HL-60 (cell line): ENCODE measurements around the gene TMTC4.

Experiments used
- DNase-seq, 2 experiments: peaks; one replicate each; pipeline ENCODE4 v3.0.0-alpha.2; 2010 to 2020; ENCODE audit warnings: low read depth in 1 of 2, low spot score in 1 of 2
- H3K27ac ChIP-seq: fragments of 250-450 bp; sonication (Bioruptor Pico); replicated peaks from 2 replicates; pipeline ENCODE4 v1.5.1; 2020; ENCODE audit warnings: mild to moderate bottlenecking, moderate library complexity
- H3K27me3 ChIP-seq: fragments of 250-450 bp; sonication (Bioruptor Pico); 2 replicates; pipeline ENCODE4 v1.5.1; 2021; ENCODE audit warnings: mild to moderate bottlenecking, moderate library complexity; ENCODE audit not compliant: insufficient read depth, poor library complexity, severe bottlenecking
- H3K4me3 ChIP-seq: replicated peaks from 2 replicates; pipeline ENCODE4 v1.5.1; 2011; ENCODE audit warnings: mild to moderate bottlenecking, control low read depth, low read length; ENCODE audit not compliant: insufficient read depth
- GABPA ChIP-seq: IDR thresholded peaks from 2 replicates; pipeline ENCODE4 v1.6.1; 2012; ENCODE audit warnings: low read depth
- POLR2AphosphoS5 ChIP-seq: IDR thresholded peaks from 2 replicates; pipeline ENCODE4 v1.6.1; 2012; ENCODE audit warnings: low read depth
- SPI1 ChIP-seq: IDR thresholded peaks from 2 replicates; pipeline ENCODE4 v1.6.1; 2012; ENCODE audit warnings: low read depth, mild to moderate bottlenecking, borderline replicate concordance
- TF ChIP-seq, protein P1 (sequence below): IDR thresholded peaks from one replicate; pipeline ENCODE4 v1.5.1; 2011; ENCODE audit warnings: low read length, control low read depth, inconsistent platforms; ENCODE audit not compliant: insufficient read depth
- TF ChIP-seq, protein P2 (sequence below): IDR thresholded peaks from 2 replicates; pipeline ENCODE4 v1.6.1; 2012; ENCODE audit warnings: low read depth; ENCODE audit not compliant: insufficient replicate concordance

Gene TMTC4

DNA sequence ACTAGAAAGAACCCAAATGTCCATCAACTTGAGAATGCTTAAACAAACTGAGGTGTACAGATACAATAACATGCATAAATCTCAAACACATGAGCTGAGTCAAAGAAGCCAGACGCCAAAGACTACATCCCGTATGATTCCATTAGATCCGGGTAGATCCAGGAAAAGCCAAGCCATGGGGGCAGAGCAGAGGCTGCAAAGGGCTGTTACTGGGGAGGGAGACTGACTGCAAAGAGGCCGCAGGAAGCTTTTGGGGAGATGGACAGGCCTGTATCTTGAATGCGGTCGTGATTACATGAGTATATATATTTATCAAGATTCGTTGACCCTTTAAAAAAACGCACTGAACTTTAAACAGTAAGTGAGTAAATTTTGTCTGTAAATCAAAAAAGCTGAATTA lies 114.7 kb downstream of the TMTC4 start:
- H3K27ac ChIP-seq = no peak overlapping the region
- DNase-seq = no peak
- no peaks in the 10 kb centered on the region for H3K27me3 ChIP-seq
- no peak overlapping the region for H3K4me3 ChIP-seq
- TF ChIP-seq GABPA (no peak), POLR2AphosphoS5 (no peak), SPI1 (no peak)
- TF ChIP-seq, protein P1, sequence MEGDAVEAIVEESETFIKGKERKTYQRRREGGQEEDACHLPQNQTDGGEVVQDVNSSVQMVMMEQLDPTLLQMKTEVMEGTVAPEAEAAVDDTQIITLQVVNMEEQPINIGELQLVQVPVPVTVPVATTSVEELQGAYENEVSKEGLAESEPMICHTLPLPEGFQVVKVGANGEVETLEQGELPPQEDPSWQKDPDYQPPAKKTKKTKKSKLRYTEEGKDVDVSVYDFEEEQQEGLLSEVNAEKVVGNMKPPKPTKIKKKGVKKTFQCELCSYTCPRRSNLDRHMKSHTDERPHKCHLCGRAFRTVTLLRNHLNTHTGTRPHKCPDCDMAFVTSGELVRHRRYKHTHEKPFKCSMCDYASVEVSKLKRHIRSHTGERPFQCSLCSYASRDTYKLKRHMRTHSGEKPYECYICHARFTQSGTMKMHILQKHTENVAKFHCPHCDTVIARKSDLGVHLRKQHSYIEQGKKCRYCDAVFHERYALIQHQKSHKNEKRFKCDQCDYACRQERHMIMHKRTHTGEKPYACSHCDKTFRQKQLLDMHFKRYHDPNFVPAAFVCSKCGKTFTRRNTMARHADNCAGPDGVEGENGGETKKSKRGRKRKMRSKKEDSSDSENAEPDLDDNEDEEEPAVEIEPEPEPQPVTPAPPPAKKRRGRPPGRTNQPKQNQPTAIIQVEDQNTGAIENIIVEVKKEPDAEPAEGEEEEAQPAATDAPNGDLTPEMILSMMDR = no peak
- TF ChIP-seq, protein P2, sequence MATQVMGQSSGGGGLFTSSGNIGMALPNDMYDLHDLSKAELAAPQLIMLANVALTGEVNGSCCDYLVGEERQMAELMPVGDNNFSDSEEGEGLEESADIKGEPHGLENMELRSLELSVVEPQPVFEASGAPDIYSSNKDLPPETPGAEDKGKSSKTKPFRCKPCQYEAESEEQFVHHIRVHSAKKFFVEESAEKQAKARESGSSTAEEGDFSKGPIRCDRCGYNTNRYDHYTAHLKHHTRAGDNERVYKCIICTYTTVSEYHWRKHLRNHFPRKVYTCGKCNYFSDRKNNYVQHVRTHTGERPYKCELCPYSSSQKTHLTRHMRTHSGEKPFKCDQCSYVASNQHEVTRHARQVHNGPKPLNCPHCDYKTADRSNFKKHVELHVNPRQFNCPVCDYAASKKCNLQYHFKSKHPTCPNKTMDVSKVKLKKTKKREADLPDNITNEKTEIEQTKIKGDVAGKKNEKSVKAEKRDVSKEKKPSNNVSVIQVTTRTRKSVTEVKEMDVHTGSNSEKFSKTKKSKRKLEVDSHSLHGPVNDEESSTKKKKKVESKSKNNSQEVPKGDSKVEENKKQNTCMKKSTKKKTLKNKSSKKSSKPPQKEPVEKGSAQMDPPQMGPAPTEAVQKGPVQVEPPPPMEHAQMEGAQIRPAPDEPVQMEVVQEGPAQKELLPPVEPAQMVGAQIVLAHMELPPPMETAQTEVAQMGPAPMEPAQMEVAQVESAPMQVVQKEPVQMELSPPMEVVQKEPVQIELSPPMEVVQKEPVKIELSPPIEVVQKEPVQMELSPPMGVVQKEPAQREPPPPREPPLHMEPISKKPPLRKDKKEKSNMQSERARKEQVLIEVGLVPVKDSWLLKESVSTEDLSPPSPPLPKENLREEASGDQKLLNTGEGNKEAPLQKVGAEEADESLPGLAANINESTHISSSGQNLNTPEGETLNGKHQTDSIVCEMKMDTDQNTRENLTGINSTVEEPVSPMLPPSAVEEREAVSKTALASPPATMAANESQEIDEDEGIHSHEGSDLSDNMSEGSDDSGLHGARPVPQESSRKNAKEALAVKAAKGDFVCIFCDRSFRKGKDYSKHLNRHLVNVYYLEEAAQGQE = no peak
